ENCODE measurements around the gene DCUN1D5.

DNA sequence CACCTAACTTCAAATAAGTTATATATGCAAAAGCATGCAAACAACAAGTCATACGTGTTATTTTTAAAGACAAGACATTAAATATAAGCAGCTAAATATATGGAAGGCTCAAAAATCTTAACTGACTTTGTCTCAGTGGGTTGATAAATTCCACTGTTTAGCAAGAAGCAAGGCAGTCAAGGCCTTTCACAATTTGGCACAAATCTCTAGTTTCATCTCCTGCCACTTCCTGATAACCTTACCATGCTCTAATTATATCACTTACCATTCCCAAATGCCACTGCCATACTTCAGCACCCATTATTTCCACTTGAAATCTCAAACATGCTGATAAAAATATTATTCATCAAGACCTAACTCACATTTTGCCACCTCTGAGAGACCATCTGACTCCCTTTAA lies 24.8 kb downstream of the DCUN1D5 start:
- TF ChIP-seq CTCF (IDR thresholded peaks at IDR 0.05) = no peak
- TF ChIP-seq POLR2A (IDR thresholded peaks at IDR 0.05) = no peak

Data from adrenal gland (tissue), 5 donors.